ENCODE data around the gene EYS. TPM values are rescaled to one million over a fixed set of nuclear protein-coding genes. Genes with fewer than 3 reads are reported as not detected.

EYS gene
- total and polyA plus RNA-seq, 9 of the 15 experiments (the other 6 are each of a cell fraction or from before 2014, with no cell fraction given), result 0.03 to 0.36 (median 0.10) TPM; not detected in 2

GRCh38 chr6:63814459-63814858 is 1892.6 kb downstream of the EYS start:
- Histone ChIP-seq H3K4me2 (ENCODE audit: insufficient read depth, low read length) (no peak overlapping the region), H3K4me3 (no peak overlapping the region), H3K9me1 (ENCODE audit: control insufficient read depth, insufficient read depth, low read length) (no peaks in the 10 kb centered on the region), H3K36me3 (ENCODE audit: control insufficient read depth, insufficient read depth, low read length) (no peaks in the 10 kb centered on the region), H4K20me1 (replicated peaks; ENCODE audit: control insufficient read depth, insufficient read depth, low read length) (no peaks in the 10 kb centered on the region), H3K27ac (ENCODE audit: extremely low read depth, low read depth, low read length) (no peak overlapping the region), H3K4me1 (replicated peaks in 1 of 2; ENCODE audit: control insufficient read depth in 2 of 2, insufficient read depth in 2 of 2, low read length in 2 of 2) (no peaks in the 10 kb centered on the region), H3K27me3 (ENCODE audit: control insufficient read depth in 2 of 2, insufficient read depth in 2 of 2, low read length in 2 of 2) (no peaks in the 10 kb centered on the region), H3K9me3 (replicated peaks; ENCODE audit: control insufficient read depth, insufficient read depth, low read depth, low read length) (no peaks in the 10 kb centered on the region), H3K79me2 (ENCODE audit: control insufficient read depth, insufficient read depth, low read length) (no peaks in the 10 kb centered on the region), H2AFZ (ENCODE audit: low read depth, low read length) (no peak overlapping the region), H3K9ac (ENCODE audit: insufficient read depth in 1 of 2, low read depth in 2 of 2, low read length in 2 of 2) (no peak overlapping the region)
- BruUV-seq (replicated peaks), result no TSS peak
- FAIRE-seq (no peak), ATAC-seq (no peak), DNase-seq (ENCODE audit: extremely low read depth in 1 of 4, low spot score in 3 of 4) (no peak)
- intact Hi-C loops (cut with micrococcal nuclease), result no loop called here
- no peak for TF ChIP-seq ZNF398 (CRISPR knock-in tag; IDR thresholded peaks at IDR 0.05)
- no peak for TF ChIP-seq SNIP1 (IDR thresholded peaks at IDR 0.05; ENCODE audit: low read depth)
- TF ChIP-seq HOXB6 (CRISPR knock-in tag; IDR thresholded peaks at IDR 0.05; ENCODE audit: borderline replicate concordance), result no peak
- TF ChIP-seq ZFP1 (CRISPR knock-in tag; IDR thresholded peaks at IDR 0.05), result no peak
- TF ChIP-seq ZFPM2 (CRISPR knock-in tag; IDR thresholded peaks at IDR 0.05), result no peak
- in situ Hi-C loops (cut with MboI), result no loop called here
- CTCF ChIA-PET (ENCODE audit: low intra/inter-chr PET ratio), result no interaction called here
- WGBS (ENCODE audit: insufficient coverage, low coverage, missing lambda C conversion rate), result 0% methylated on average over 1 of the region's 1 CpG
- POLR2A ChIA-PET, result no interaction called here
